DMS 273 (cell line): Measurements from ENCODE around the gene NOL4L.
A peak's percentile ranks its signal among the peaks of the same experiment; 100 is the strongest.

Experiments
- DNase-seq: peaks from one replicate; lab custom pipeline; 2025; ENCODE audit not compliant: unreplicated experiment; lab: John Stamatoyannopoulos, UW

NOL4L gene

DNA sequence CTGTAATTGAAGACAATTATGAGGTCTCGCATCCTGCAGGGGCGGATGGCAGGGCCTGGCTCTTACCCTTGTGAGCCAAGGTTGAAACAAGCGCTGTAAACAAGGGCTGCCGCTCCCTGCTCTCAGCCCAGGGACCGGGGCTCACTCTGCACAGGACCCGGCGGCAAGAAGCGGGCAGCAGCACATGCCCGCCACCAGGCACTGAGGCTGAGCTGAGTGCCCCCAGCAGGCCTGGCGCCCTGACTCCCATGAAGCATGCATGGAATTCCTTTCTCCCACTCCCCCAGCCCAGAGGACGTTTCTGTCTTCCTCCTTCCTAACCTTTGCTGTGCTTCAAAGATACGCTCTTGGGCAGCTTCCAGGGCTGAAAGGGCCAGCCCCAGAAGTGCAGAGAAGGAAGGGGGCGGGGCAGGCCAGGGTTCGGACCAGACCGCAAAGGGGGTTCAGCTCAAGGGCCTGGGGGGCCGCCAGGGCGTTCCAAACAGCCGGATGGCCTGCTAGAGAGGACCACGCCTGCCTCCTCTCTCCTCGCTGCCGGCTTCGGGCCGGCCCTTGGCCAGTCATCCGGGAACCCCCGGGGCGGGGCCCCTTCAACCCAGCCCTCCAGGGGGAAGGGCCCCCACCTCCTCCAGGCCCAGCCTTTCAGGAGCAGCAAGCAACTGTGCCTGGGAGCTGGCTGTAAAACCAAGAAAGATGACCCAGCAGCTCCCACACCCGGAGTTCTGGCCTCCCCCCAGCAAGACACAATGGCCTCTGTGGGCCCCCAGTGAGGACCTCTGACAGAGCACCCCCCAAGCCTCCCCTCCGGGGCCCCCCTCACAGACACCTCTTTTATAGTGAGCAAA is 109.9 kb downstream of the NOL4L start:
- peak; percentile 70 for DNase-seq

DNA sequence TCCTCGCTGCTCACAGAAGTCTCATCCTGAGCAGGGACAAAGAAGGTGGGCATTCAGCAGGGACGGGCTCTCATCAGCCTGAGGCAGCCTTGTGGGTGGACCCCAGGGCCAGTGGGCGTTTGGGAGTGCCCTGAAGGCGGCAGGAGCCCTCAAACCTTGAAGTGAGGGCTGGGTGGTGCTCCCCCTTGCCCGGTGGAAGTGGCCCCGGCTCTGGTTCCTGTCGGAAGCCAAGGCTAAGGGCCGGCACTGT is 110.5 kb downstream of the NOL4L start:
- no peak for DNase-seq

DNA sequence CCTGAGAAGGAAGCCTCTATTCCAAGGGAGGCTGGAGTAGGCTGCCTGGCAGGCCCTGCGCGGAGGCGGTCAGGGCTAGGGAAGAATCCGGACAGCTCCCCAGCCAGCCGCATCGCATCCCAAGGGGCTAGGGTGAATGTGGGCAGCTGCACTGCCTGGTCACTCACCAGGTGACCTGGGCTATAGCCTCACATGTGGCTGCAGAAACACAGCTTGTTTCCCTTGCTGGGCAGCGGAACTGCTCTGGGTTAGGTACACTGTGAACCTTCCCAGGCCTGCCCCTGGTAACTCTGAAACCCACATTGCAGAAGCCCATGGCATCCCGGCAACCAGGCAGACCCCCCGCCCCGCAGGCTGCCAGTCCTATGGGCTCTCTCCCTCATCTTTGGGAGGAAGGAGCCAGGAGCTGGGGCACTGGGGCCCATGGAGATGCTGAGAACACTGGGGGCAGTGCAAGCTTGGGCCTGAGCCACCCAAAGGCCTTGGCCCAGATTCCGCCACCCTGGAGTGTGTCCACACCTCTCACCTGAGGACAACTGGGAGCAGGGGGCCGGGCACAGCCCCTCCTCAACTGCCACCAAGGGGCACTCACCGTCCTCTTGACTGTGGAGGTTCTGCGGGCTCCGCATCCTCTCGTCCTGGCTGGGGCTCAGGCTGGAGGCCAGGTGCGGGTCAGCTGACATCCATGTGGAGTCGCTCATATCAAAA is 111.0 kb downstream of the NOL4L start:
- DNase-seq: no peak

DNA sequence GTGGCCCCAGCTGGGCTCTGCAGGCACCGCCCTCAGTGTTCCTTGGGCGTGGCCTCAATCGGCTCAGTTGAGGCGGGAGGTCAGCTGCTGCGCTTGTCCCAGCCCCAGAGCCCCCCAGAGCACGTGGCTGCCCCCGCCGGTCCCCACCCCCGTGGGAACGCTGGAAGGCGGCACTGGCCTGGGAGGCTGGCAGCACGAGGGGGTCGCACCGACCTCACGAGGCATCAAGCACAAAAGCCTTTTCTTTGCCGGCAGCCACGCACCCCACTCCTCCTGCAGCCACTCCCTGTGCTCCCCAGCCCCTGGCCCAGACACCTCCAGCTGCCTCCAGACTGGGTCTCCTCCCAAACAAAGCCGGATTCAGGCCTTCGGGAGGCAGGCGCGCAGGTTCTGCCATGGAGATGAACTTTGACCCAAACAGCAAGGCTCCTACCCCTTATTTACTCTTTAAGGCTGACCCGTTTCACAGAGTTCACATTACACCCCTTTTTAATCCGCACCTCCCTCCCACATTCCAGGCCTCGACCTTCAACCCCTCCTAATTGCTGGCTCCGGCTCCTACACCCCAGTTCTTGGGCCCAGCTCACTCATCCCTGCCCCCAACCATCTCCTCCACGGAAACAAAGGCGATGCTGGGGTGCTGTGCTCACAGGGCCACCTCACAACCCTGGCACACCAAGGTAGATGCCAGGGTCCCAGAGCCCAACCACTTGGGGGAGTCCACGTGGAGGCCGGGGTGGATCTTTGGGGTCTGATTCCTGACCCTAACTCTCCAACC is 111.7 kb downstream of the NOL4L start:
- no peak for DNase-seq

DNA sequence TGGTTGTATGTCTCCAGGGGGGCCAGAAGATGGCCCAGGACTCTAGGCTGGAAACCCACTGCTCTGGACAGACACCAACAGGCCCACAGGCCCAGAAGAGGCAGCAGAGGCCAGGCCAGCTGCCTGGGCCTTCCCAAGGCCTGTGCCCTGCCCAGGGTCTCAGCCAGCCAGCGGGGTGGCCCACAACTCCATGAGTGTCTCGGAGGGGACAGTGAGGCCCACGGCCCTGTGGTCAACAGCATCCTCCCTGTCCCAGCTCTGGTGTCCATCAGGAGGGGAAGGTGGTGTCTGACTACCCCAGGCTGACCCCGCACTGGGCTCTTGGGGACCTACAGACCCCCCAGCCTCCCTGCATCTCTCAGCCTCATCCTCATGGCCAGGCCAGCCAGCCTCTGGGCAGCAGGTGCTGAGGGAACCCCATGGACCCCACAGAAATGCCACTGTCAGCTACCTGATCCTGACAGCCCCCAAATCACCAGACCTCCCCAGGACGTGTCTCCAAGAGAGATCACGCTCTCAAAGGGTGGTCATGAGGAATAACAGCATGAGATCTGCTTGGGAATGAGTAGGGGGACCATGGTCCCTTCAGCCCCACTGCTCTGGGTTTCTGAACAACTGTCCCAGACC is 112.4 kb downstream of the NOL4L start:
- no peak for DNase-seq

DNA sequence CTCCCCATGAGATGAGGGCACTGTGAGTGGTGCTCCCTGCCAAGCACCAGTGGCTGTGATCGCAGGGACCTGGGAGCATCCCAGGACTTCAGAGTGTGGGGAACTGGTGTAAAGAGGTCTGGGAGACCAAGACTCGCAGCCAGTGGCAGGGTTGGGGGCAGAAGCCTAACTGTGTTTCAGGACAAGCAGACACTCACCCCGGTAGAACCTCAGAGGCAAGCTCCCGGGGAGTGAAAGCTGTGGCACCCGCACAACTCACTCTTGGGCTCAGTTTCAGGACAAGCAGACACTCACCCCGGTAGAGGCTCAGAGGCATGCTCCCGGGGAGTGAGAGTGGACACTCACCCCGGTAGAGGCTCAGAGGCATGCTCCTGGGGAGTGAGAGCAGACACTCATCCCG is 114.2 kb downstream of the NOL4L start:
- no peak for DNase-seq

DNA sequence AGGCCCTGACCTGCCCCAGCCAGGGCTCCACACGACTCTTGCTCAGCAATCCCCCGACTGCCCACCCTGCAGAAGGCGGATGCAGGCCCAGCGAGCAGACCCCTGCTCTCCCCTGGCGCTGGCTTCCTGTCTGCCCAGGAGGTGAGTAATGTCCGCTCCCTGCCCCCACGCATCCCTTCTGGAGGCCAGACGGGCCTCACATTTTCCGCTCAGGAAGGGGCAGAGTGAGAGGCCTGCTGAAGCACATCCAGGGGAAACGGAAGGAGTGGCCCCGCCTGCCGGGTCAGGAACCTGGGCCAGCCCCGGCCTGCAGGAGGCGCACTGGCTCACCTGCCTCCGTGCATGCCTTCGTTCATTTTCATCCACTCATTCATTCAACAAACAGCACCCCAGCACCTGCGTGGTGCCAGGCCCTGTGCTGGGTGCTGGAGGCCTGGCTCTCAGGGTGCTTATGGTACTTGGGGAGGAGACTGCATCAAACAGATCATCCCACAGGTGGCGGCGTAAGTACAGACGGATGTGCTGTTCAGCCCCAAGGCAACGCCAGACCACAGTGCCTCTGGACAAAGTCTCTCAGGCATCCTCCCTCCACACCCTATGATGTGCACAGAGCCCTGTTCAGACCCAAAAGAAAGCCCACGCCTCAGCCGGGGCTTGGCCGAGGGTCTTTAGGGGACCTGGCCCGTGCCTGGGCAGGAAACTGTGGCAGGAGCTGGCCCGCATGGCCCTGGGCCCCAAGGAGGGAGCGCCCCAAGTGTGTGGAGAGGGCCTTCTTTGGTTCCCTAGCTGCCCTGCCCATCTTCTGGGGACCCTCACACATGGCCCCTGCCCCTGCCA is 114.9 kb downstream of the NOL4L start:
- peak; percentile 44 for DNase-seq

DNA sequence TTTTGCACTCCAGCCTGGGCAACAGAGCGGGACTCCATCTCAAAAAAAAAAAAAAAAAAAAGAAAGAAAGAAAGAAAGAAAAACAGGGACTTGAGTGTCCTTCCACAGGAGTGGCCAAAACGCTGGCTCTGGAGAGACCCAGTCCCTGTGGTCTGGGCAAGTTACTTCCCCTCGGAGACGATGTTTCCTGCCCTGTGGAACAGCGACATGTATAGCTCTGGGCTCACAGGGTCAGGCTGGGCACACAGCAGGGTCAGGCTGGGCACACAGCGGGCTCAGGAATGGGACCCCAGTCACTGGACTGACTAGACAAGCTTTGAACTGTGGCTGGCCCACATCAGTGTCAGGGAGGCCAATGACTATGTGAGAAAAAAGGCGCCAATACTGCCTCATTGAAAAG is 116.3 kb downstream of the NOL4L start:
- DNase-seq: no peak

DNA sequence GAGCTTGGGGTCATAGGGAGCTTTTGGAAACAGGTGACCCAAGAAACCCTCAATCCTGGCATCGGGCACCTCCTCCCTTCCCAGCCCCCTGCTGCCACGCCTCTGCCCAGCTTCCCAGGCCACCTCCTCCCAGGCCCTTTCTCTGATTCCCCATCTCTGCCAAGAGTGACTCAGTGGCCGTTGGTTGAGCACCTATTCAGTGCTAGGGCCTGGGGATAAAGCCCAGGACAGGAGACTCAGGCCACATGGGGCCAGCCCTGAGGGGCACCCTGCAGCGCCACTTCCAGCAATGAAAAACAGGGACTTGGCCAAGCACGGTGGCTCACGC is 116.9 kb downstream of the NOL4L start:
- DNase-seq: no peak

DNA sequence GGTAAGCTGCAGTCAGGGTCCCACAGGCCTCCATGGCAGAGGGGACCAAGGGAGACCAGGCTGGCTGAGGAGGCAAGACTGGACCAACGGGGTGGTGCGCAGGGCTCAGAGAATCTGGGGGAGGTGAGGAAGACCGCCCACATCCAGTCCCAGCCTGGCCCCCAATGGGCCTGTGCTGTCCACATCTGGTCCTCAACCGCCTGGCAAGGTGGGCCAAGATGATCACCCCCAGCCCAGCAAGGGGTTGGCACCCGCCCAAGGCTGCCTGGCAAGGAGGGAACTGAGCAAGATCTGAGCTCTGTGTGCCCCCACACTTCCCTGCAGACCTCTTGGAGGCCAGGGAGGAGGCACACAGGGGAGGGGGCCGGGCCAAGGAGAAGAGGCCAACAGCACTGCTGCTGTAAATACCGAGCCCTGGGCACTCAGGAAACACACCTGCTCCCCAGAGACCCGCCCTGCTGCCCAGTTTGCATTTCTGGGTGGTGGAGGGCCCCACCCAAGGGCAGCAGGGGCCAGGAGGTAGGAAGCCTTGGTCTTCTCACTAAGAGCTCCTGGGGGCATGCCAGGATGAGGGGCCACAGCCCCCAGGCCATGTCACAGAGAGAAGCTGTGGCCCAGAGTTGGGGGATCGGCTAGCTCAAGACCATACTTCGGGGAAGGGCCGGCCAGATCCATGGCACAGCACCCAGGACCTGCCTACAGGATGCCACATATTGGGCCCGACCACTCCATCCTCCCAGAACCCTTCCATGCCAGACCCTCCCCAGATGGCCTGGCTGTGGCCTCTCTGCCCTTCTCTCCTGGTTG is 117.4 kb downstream of the NOL4L start:
- DNase-seq: no peak

DNA sequence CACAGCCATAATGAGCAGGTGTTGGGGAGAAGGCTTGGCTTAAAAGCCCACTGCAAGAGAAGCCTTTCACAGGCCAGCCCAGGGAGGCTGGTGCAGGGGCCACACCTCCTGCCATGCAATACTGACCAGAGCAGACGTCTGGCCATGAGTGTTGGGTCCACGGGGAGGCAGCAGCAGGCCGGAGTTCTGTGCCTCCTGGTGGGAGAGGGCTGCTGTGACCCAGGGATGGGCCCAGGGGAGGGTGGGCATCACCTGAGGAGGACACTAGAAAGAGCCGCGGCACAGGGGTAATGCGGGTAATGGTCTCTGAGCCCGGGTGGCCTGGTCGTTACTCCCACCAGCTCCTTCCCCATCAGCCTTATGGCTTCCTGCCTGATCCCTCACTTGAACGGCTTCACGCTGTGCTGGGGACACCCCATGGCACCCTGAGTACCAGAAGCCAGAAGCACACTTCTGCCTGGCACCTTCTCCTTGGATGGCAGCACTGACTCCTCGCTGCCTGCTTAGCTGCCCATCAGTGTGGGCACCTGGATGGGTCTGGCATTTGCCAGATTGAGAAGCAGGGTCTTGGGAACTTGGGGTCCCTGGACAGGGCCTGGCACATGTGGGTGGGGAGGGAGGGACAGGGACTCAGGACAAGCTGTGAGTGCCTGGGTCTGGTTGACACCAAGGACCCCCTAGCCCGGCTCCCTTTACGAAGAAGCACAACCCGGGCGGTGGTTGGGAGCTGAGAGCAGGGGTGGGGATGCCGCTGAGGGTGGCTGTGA is 118.2 kb downstream of the NOL4L start:
- no peak for DNase-seq

DNA sequence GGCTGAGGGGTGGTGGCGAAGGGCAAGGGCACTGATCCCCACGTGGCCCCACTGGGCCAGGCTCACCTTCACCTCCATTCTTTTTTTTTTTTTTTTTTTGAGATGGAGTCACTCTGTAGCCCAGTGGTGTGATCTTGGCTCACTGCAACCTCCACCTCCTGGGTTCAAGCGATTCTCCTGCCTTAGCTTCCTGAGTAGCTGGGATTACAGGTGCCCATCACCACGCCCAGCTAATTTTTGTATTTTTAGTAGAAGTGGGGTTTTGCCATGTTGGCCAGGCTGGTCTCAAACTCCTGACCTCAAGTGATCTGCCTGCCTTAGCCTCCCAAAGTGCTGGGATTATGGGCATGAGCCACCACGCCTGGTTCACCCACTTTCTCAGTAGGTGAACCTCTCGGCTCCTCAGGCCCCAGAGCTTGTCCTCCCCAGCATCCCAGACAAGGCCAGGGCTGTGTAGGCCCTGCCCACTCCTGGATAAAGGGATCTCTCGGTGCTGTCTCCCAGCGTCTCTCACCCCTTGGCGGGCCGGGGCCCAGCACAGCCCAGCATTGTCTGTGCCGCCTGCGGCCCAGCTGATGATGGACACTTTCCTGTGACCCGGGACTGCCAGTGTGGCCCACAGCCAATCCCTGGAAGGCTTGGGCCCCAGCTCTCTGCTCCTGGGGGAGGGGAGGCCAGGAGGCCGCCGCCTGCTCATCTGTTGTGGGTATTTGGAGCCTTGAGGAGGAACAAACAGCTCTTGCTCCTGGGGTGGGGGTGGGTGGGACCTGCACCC is 119.0 kb downstream of the NOL4L start:
- peak; percentile 27 for DNase-seq

DNA sequence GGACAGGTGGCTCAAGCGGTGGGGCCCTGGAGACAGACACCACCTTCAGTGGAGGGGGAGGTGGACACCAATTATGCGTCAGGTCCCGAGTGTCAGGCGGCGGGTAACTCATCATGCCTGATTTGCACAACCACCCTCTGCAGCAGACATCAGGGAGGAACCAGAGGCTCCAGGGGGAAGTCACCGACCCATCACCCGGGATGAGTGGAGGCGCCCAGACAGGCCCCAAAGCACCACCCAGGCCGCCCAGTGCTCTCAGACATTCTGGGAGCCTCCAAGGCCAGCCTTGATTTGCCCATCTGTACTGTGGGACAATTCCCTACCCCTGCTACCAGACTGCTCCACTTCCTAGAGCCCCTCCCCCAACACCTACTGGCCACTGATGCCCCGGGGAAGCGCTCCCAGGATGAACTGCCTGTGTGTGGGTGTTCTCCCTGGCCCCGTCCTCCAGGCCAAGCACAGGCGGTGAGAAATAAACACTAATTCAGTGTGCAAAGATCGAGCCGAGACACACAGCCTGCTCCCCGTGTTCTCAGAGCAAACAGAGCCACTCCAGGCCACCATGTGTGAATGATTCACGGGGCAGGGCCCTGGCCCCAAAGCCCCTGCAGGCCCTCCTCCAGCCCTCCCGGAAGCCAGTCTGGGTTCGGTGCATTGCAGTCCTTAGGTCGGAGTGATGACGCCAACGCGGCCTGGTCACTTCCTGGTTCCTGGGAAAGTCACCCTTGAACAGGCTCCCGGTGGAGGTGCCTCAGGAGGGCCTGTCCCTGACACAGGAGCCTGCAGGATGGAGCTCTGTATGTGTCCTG is 119.8 kb downstream of the NOL4L start:
- no peak for DNase-seq

DNA sequence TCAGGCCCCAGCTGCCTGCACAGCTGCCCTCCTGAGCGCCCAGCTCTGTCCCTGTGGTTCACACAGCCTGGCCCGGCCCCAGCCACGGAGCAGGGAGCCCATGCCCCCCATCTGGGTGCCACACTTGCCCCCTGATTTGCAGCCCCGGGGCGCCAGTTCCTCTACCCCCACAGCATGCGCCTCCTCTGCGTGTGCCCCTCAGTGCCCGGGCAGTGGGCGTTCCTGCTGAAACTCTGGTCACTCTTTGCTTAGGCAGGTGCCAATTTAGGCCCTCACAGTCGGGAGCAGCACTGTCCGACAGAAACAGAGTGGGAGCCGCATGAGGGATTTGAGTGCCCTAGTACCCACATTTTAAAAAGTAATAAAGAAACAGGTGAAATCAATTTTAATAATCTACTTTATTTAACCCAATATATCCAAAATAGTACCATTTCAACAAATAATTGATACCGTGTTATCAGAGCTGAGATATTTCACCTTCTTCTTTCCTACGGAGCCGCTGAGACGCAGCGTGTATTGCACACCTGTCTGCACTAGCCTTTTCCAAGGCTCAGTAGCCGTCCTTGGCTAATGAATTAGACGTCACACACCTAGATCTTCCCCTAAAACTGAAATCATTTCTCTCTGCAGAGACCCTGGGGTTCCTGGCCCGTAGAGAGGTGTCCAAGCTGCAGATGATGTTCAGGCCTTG is 120.6 kb downstream of the NOL4L start:
- no peak for DNase-seq

DNA sequence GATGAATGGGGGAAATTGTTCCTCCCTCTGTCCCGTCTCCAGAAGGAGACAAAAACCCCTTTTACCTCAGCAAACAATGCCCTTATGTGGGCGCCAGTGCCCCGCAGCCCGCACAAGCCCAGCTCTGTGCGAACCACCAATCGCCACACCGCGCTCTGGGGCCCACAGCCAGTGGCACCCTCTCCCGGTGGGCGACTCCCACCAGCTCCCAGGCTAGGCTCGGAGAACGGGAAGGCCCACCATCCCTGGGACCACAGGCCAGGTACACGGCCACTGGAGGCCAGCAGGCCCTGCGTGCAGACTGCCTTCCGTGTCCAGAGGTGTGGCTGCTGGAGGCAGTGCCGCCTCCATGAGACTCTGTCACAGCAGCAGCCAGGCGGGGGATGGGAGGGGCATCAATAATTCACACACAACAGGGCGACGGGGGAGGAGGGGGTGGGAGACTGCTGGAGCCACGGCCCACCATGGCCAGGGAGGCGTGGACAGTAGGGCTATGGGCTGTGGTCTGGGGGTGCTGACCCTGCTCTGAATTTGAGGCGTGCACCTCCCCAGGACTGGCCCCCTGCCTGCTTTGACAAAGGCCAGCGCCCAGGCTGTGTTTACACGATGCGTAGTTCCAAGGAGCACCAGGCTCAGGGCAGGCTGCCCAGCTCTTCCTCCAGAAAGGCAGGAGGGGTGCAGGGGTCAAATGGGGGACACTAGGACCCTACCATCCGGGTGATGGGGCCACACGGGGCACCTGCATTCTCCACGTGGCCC is 121.3 kb downstream of the NOL4L start:
- no peak for DNase-seq

DNA sequence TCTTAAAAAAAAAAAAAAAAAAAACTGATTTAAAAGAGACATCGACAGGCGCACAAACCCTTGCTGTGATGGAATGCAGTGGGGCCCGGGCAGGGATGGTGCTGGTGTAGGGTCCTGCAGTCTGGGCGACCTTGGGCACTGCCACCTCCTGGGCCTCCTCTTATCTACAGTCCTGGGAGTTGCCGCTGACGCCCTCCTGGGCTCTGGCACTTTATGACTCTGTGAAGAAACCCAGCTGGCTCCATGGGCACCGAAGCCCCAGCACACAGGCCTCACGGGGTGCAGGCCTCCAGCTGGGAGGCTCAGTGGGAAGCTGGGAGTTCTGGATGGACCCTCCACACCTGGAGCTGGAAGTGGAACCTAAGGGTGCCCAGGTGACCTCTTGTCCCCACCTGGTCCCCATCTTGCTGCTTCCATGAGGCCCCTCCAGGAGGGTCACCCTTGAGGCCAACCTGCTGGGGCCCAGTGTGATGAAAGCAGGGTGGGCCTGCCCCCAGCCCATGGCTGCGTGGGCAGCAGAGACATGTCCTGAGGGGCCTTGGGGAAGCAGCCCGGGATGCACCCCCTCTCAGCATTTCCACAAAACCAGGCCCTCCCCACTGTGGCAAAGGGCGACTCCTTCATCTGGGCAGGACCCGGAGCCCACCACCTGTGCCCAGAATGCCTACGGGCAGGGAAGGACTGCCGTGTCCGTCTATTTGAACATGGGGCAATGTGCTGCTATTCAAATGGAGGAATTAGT is 122.1 kb downstream of the NOL4L start:
- no peak for DNase-seq
